GM06990 (cell line): ENCODE results near the gene MAP2K1.
"Not testable (repeated sequence)": the region's sequence is repeated elsewhere in the genome, so short reads cannot be mapped to it uniquely, and the experiment has no call there.

ENCODE experiments used
- DNase-seq: peaks from one replicate; pipeline ENCODE4 v3.0.0-alpha.2; 2011; ENCODE audit not compliant: insufficient read length; ENCODE audit errors: extremely low read depth
- H3K27me3 ChIP-seq: replicated peaks from 2 replicates; pipeline ENCODE4 v1.6.0; 2011; ENCODE audit warnings: low read length; ENCODE audit not compliant: control insufficient read depth, insufficient read depth
- H3K36me3 ChIP-seq: 2 replicates; pipeline ENCODE4 v1.5.1; 2011; ENCODE audit warnings: low read length; ENCODE audit not compliant: control insufficient read depth, insufficient read depth
- H3K4me3 ChIP-seq: replicated peaks from 2 replicates; pipeline ENCODE4 v1.5.1; 2011; ENCODE audit warnings: low read depth, mild to moderate bottlenecking, control low read depth, low read length
- CTCF ChIP-seq: IDR thresholded peaks from 2 replicates; pipeline ENCODE4 v1.5.1; 2011; ENCODE audit warnings: low read length, control low read depth, mild to moderate bottlenecking, inconsistent platforms; ENCODE audit not compliant: insufficient read depth, poor library complexity, severe bottlenecking

Gene MAP2K1

DNA sequence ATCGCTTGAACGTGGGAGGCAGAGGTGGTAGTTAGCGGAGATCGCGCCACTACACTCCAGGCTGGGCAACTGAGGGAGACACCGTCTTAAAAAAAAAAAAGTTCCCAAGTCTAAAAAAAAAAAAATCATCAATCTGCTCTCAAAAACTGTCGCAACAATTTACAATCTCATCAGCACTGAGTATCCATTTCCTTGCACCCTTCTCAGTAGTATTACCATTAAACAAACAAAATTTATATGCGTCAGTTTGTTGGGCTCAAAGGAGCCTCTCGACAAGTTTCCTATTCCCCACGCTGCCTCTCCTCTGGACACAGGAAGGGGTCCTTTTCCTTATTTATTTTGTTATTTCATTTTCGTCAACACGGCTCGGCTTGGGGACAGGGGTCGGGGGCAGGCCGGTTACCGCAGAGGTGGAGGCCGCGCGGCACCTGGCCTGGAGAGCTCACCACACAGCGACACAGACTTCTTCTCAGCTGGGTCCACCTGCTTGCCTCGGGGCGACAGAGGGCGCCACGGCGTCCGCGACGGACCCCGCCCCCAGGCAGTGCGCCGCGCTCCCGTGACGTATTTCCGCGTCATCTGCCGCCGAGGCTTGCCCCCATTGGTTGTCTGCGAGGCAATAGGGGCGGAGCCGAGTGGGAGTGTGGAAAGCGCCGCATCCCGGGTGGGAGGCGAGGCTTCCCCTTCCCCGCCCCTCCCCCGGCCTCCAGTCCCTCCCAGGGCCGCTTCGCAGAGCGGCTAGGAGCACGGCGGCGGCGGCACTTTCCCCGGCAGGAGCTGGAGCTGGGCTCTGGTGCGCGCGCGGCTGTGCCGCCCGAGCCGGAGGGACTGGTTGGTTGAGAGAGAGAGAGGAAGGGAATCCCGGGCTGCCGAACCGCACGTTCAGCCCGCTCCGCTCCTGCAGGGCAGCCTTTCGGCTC is at the start of gene MAP2K1:
TSS of gene MAP2K1 (plus strand) at position 709 of the 920 bp plus-strand sequence. CDS start 436 bp downstream, outside the sequence.
- peak; percentile 98 for DNase-seq
- Histone ChIP-seq H3K4me3 (peak within 1 kb of the TSS; percentile 89), H3K36me3 (no peaks in the 10 kb centered on the region), H3K27me3 (no peaks in the 10 kb centered on the region)
- peak; percentile 88 for TF ChIP-seq CTCF

GRCh38 chr15:66348530-66348929 is 38.2 kb upstream of the MAP2K1 start:
- not testable (repeated sequence) for DNase-seq, H3K4me3 ChIP-seq, H3K36me3 ChIP-seq, H3K27me3 ChIP-seq

DNA sequence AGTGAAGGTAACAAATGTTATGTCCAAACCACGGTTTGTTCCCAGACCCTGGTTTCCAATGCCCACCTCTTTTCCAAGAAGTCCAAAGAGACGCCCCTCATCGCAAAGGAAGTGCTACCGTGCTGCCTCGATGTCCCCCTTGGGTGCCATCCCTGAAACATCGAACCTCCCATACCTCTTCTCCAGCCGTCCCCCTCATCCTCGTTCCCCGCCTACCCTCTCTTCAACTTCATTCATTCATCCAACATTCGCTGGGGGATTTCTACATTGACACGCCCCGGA is 30.7 kb upstream of the MAP2K1 start:
- DNase-seq, result no peak
- Histone ChIP-seq H3K4me3 (peak overlapping the region; percentile 89), H3K27me3 (no peaks in the 10 kb centered on the region), H3K36me3 (no peaks in the 10 kb centered on the region)
- TF ChIP-seq CTCF, result no peak

GRCh38 chr15:66356359-66357236 is 30.1 kb upstream of the MAP2K1 start, which contains the start of gene TIPIN:
Gene TIPIN (minus strand): TSS chr15:66356685. CDS start chr15:66352947, 3,738 bp downstream.
- peak; percentile 98 for DNase-seq
- H3K4me3 ChIP-seq, result peak within 1 kb of the TSS; percentile 89
- H3K36me3 ChIP-seq, result no peaks in the 10 kb centered on the region
- TF ChIP-seq CTCF, result no peak
- H3K27me3 ChIP-seq, result no peaks in the 10 kb centered on the region

DNA sequence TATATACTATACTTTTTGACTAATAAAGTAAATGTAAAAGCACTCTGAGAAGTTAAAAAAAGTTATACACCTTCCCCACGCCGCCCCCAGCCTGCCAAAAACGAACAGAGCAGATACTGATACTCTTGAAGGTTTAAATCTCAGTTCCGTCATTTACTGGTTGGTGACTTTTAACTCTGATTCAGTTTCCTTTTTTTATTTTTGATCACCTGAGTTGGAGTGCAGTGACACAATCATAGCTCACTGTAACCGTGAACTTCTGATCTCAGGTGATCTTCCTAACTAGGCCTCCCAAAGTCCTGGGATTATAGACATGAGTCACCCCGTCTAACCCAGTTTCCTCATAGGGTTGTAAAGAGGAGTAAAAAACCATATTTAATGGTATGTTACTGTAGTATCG is 27.0 kb upstream of the MAP2K1 start:
- no peaks in the 10 kb centered on the region for H3K36me3 ChIP-seq
- TF ChIP-seq CTCF, result no peak
- H3K27me3 ChIP-seq, result no peaks in the 10 kb centered on the region
- no peak for DNase-seq
- no peak overlapping the region for H3K4me3 ChIP-seq

- H3K36me3 ChIP-seq, DNase-seq, H3K27me3 ChIP-seq, H3K4me3 ChIP-seq: not testable (repeated sequence)
Observed at GRCh38 chr15:66361745-66362460, 24.8 kb upstream of the MAP2K1 start.
